OCI-LY1 (cell line): ENCODE measurements around the gene RBM10.

ENCODE experiments used
- CTCF ChIP-seq: fragments of 200-600 bp; sonication (generic), shearing (Covaris generic); IDR thresholded peaks from 2 replicates; pipeline ENCODE4 v1.5.1; 2017; ENCODE audit warnings: mild to moderate bottlenecking, antibody characterized with exemption, low read length, moderate library complexity, mixed read lengths
- EZH2 ChIP-seq: fragments of 200-600 bp; sonication (generic), shearing (Covaris generic); IDR thresholded peaks from 2 replicates; pipeline ENCODE4 v1.8.0; 2017; ENCODE audit warnings: borderline replicate concordance, mixed run types, mild to moderate bottlenecking, antibody characterized with exemption, low read length, moderate library complexity, mixed read lengths

DNA sequence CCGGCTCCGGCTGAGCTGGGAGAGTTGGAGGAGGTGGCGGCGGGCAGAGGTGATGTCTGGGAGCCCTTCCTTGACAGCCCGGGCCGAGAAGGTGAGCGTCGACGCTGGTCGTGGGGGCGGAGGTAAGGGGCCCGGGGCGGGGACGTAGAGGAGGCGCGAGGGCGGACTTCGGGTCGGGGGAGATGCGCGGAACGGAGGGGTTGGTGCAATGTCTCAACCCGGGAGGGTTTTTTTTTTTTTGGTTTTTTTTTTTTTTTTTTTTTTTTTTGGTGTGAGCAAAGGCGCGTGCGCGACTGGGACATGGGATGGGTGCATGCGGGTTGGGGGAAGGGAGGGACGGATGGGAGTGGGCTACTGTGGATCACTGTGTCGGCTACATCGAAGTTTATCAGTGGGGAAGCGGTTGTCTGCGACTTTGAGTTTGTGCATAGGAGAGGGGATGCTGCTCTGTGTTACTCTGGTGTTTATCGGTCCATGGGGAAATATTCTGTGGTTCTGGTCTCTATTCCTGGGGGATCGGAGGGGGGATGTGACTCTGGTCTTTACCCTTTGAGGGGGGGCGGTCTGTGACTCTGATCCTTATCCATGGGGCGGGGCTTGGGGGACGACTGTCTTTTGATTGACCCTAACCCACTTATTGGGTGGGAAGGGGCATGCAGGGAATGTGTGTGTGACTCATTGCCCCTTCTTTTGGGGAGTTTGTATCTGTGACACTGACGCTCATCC, 537 bp downstream of the RBM10 start:
- TF ChIP-seq CTCF: no peak
- TF ChIP-seq EZH2: no peak
